GM19324 (cell line): ENCODE measurements around the gene JARID2.

Source experiments
- ATAC-seq: cut with Tn5 transposase; IDR thresholded peaks from one replicate; pipeline ENCODE4 v1.9.1; 2021; ENCODE audit warnings: mild to moderate bottlenecking, moderate library complexity; ENCODE audit not compliant: unreplicated experiment, low FRiP score

JARID2 gene

GRCh38 chr6:15510121-15510520, 264.3 kb downstream of the JARID2 start:
- no peak for ATAC-seq

GRCh38 chr6:15510536-15511247, 264.8 kb downstream of the JARID2 start:
- no peak for ATAC-seq

- no peak for ATAC-seq
Observed at GRCh38 chr6:15511248-15512125, 265.6 kb downstream of the JARID2 start.

- no peak for ATAC-seq
Observed at GRCh38 chr6:15512126-15512525, 266.3 kb downstream of the JARID2 start.

GRCh38 chr6:15512721-15513120, 266.9 kb downstream of the JARID2 start:
- no peak for ATAC-seq

- no peak for ATAC-seq
Observed at GRCh38 chr6:15513131-15513771, 267.4 kb downstream of the JARID2 start.

GRCh38 chr6:15513801-15514711, 268.2 kb downstream of the JARID2 start:
- no peak for ATAC-seq

GRCh38 chr6:15515226-15515625, 269.4 kb downstream of the JARID2 start:
- ATAC-seq: no peak

- ATAC-seq: no peak
Observed at GRCh38 chr6:15515660-15516375, 269.9 kb downstream of the JARID2 start.

GRCh38 chr6:15516378-15516777, 270.5 kb downstream of the JARID2 start:
- ATAC-seq: no peak

- ATAC-seq: no peak
Observed at GRCh38 chr6:15516923-15517560, 271.2 kb downstream of the JARID2 start.

GRCh38 chr6:15517600-15517999, 271.7 kb downstream of the JARID2 start:
- ATAC-seq: no peak

GRCh38 chr6:15518057-15518456, 272.2 kb downstream of the JARID2 start:
- ATAC-seq: no peak

- ATAC-seq: no peak
Observed at GRCh38 chr6:15518878-15519277, 273.0 kb downstream of the JARID2 start.

GRCh38 chr6:15519681-15520080, 273.8 kb downstream of the JARID2 start:
- ATAC-seq: no peak

- ATAC-seq: no peak
Observed at GRCh38 chr6:15520626-15521203, 274.8 kb downstream of the JARID2 start.

- ATAC-seq: no peak
Observed at GRCh38 chr6:15521582-15521981, 275.7 kb downstream of the JARID2 start.

- ATAC-seq: no peak
Observed at GRCh38 chr6:15522026-15522425, 276.2 kb downstream of the JARID2 start.

- ATAC-seq: no peak
Observed at GRCh38 chr6:15522427-15522826, 276.6 kb downstream of the JARID2 start.
